Psoas muscle (tissue), 8 donors: ENCODE results near the gene CACNA1E. TPM values are rescaled to one million over a fixed set of nuclear protein-coding genes. Genes with fewer than 3 reads are reported as not detected.

Experiments
- ATAC-seq, 4 donors: fragments of 200-7000 bp; cut with Tn5 transposase; one replicate each; pipeline ENCODE4 v1.9.1; 2020; ENCODE audit warnings: moderate library complexity in 3 of 4, mild to moderate bottlenecking in 2 of 4
- DNase-seq, 2 donors: peaks; one replicate each; pipeline ENCODE4 v3.0.0-alpha.2; 2020
- H3K27ac ChIP-seq: fragments of 200-600 bp; one replicate; pipeline ENCODE4 v1.8.0; 2022
- H3K27me3 ChIP-seq, 3 donors: fragments of 200-600 bp in 1 of 3; one replicate each; pipeline versions ENCODE4 v1.6.1 to v1.8.0; 2013 to 2022; ENCODE audit warnings: low read length in 2 of 3, mild to moderate bottlenecking in 2 of 3, moderate library complexity in 1 of 3; ENCODE audit not compliant: insufficient read depth in 3 of 3
- H3K36me3 ChIP-seq, 2 donors: fragments of 200-600 bp in 1 of 2; one replicate each; pipeline versions ENCODE4 v1.6.1 to v1.8.0; 2013 to 2022; ENCODE audit warnings: low read depth in 1 of 2, mild to moderate bottlenecking in 1 of 2, moderate library complexity in 1 of 2; ENCODE audit not compliant: insufficient read depth in 1 of 2
- H3K4me1 ChIP-seq: fragments of 200-600 bp; one replicate; pipeline ENCODE4 v1.8.0; 2022
- H3K4me3 ChIP-seq: fragments of 200-600 bp; one replicate; pipeline ENCODE4 v1.8.0; 2022; ENCODE audit warnings: mild to moderate bottlenecking
- H3K9me3 ChIP-seq: fragments of 200-600 bp; one replicate; pipeline ENCODE4 v1.8.0; 2022
- CTCF ChIP-seq: fragments of 200-600 bp; IDR thresholded peaks from one replicate; pipeline ENCODE4 v1.8.0; 2022; ENCODE audit warnings: antibody characterized with exemption
- WGBS, 3 donors: extraction: QIAGEN DNeasy Blood & Tissue Kit; methylation state at CpG; one replicate each; pipeline versions ENCODE4 v1.1.6 to v1.1.7; 2013; 5-methylcytosine and 5-hydroxymethylcytosine counted together
- intact Hi-C, 2 donors: fragments of 100-400 bp; cut with DNase I; formaldehyde crosslinking; loops; one replicate each; pipeline versions ENCODE4 v1.11.0 to v1.14.2; 2022
- polyA plus RNA-seq, 3 donors: library from polyadenylated mRNA; stranded (reverse); fragments of 200-250 nt; gene quantifications; one replicate each; pipeline ENCODE4 v1.2.3, GENCODE V29; 2013
- total RNA-seq, 4 donors: library from RNA; stranded (reverse); fragmentation: NEBNext Ultra II Directional in 2 of 4; extraction: Animal tissue kit (Norgen Biotek cat#: 25700) in 2 of 4; gene quantifications; one replicate each; pipeline versions ENCODE4 v1.2.1 to v1.2.4, GENCODE V29; 2021 to 2023
- donor health status: healthy with polysubstance abuse.
- donor health status: DM: no; HTN: no; CAD: no; lungs with moderate emphysema.
- donor health status: Bipolar disorder and iron deficiency.
- donor health status: healthy.
- donor health status: DM: yes; HTN: yes; CAD: no.
- donor health status: DM: no; HTN: no; CAD: no.
- donor health status: DM: no; HTN: no; CAD: no.
- donor health status: DM: yes; HTN: yes; CAD: no.

Gene CACNA1E
- total and polyA plus RNA-seq, 7 donors = 0.03 to 0.06 (median 0.05) TPM; not detected in 3

- no peaks in the 10 kb centered on the region for H3K36me3 ChIP-seq
- no peak for TF ChIP-seq CTCF
- WGBS, 3 donors = 59 to 73% (median 60%) methylated on average over 5 of the region's 5 CpGs
- no peaks in the 10 kb centered on the region for H3K9me3 ChIP-seq
- ATAC-seq (no peak), DNase-seq (no peak)
- H3K27ac ChIP-seq = no peak overlapping the region
- intact Hi-C loops = no loop called here
- H3K4me1 ChIP-seq = no peaks in the 10 kb centered on the region
- no peaks in the 10 kb centered on the region for H3K27me3 ChIP-seq
- no peak overlapping the region for H3K4me3 ChIP-seq
Observed at GRCh38 chr1:181623850-181624249, 140.5 kb downstream of the CACNA1E start.

- Histone ChIP-seq H3K27ac (no peak overlapping the region), H3K4me1 (peaks cover 6% of the 10 kb centered on the region), H3K36me3 (no peaks in the 10 kb centered on the region), H3K9me3 (no peaks in the 10 kb centered on the region), H3K4me3 (no peak overlapping the region), H3K27me3 (no peaks in the 10 kb centered on the region)
- no peak for TF ChIP-seq CTCF
- ATAC-seq (no peak), DNase-seq (no peak)
- 70 to 77% (median 76%) methylated on average over 5 of the region's 5 CpGs for WGBS, 3 donors
- intact Hi-C loops = no loop called here
Observed at GRCh38 chr1:181626279-181626938, 143.1 kb downstream of the CACNA1E start.

- peak; percentile 40 to 74 (median 53) for ATAC-seq
- no peaks in the 10 kb centered on the region for H3K9me3 ChIP-seq
- no peak for TF ChIP-seq CTCF
- WGBS, 3 donors = 33 to 50% (median 35%) methylated on average over 2 of the region's 2 CpGs
- no peak for DNase-seq
- H3K27ac ChIP-seq = no peak overlapping the region
- H3K36me3 ChIP-seq = no peaks in the 10 kb centered on the region
- H3K4me1 ChIP-seq = peaks cover 6% of the 10 kb centered on the region
- no peaks in the 10 kb centered on the region for H3K27me3 ChIP-seq
- no peak overlapping the region for H3K4me3 ChIP-seq
- intact Hi-C loops = no loop called here
Observed at GRCh38 chr1:181630398-181630797, 147.1 kb downstream of the CACNA1E start.

- H3K9me3 ChIP-seq = no peaks in the 10 kb centered on the region
Observed at GRCh38 chr1:181630838-181631237, 147.5 kb downstream of the CACNA1E start.

More at GRCh38 chr1:181630838-181631237, 147.5 kb downstream of the CACNA1E start:
- no peaks in the 10 kb centered on the region for H3K27me3 ChIP-seq
- ATAC-seq (peak; percentile 46 to 78 (median 69)), DNase-seq (peak in 1 of 2 donors; percentile 12)
- H3K36me3 ChIP-seq = no peaks in the 10 kb centered on the region
- TF ChIP-seq CTCF = no peak
- no peak overlapping the region for H3K27ac ChIP-seq
- WGBS, 3 donors = 22 to 32% (median 28%) methylated on average over 3 of the region's 3 CpGs
- H3K4me1 ChIP-seq = peaks cover 6% of the 10 kb centered on the region
- no peak overlapping the region for H3K4me3 ChIP-seq
- intact Hi-C loops = no loop called here
